IMR-90 (cell line): Measurements from ENCODE around the gene GMCL1. TPM values are rescaled to one million over a fixed set of nuclear protein-coding genes. Genes with fewer than 3 reads are reported as not detected.

Experiments used
- ATAC-seq: fragments of 200-7000 bp; cut with Tn5 transposase; 2 replicates; pipeline ENCODE4 v1.9.1; 2020; ENCODE audit warnings: low read depth, mild to moderate bottlenecking, moderate library complexity
- BruUV-seq: library from RNA; stranded (reverse); fragments of 400-500 nt; replicated peaks from 2 replicates; lab custom pipeline; 2021; lab: Mats Ljungman, UMichigan
- CTCF ChIA-PET: fragments of 300-600 bp; formaldehyde crosslinking; extraction: SDS; loops from one replicate; lab custom pipeline; 2021; ENCODE audit warnings: antibody characterized with exemption; lab: Yijun Ruan, JAX
- POLR2A ChIA-PET: fragments of 300-600 bp; sonication (Branson Sonifier 250); formaldehyde crosslinking; loops from one replicate; lab custom pipeline; 2022; ENCODE audit warnings: antibody characterized with exemption; ENCODE audit not compliant: unreplicated experiment; lab: Charles Lee
- DNase-seq: peaks from one replicate; pipeline ENCODE4 v3.0.0; 2013
- H2AFZ ChIP-seq: replicated peaks from 2 replicates; pipeline ENCODE3; 2013; ENCODE audit warnings: low read length, mild to moderate bottlenecking; ENCODE audit not compliant: poor library complexity
- H2AK5ac ChIP-seq: 2 replicates; pipeline ENCODE4 v1.6.1; 2013; ENCODE audit warnings: low read depth, low read length, inconsistent platforms
- H2AK9ac ChIP-seq: replicated peaks from 2 replicates; pipeline ENCODE3; 2013; ENCODE audit warnings: mild to moderate bottlenecking, low read depth, low read length, moderate library complexity; ENCODE audit not compliant: poor library complexity
- H2BK120ac ChIP-seq: 2 replicates; pipeline ENCODE4 v1.6.1; 2013; ENCODE audit warnings: low read depth, low read length, inconsistent platforms
- H2BK15ac ChIP-seq: 3 replicates; pipeline ENCODE4 v1.6.1; 2013; ENCODE audit warnings: low read depth, low read length, inconsistent platforms
- H2BK20ac ChIP-seq: 2 replicates; pipeline ENCODE4 v1.6.1; 2013; ENCODE audit warnings: low read depth, mild to moderate bottlenecking, inconsistent platforms, low read length, moderate library complexity
- H2BK5ac ChIP-seq: 2 replicates; pipeline ENCODE4 v1.6.1; 2013; ENCODE audit warnings: mild to moderate bottlenecking, low read depth, low read length, inconsistent platforms; ENCODE audit not compliant: poor library complexity, severe bottlenecking
- H3K14ac ChIP-seq: replicated peaks from 2 replicates; pipeline ENCODE4 v1.6.1; 2013; ENCODE audit warnings: low read depth, low read length, inconsistent platforms
- H3K18ac ChIP-seq: 2 replicates; pipeline ENCODE4 v1.6.1; 2013; ENCODE audit warnings: low read depth, low read length, control low read depth
- H3K23ac ChIP-seq: 2 replicates; pipeline ENCODE4 v1.6.1; 2013; ENCODE audit warnings: low read depth, low read length, inconsistent platforms
- H3K27ac ChIP-seq: 2 replicates; pipeline ENCODE4 v1.5.1; 2013; ENCODE audit warnings: mild to moderate bottlenecking, control low read depth, low read length; ENCODE audit not compliant: insufficient read depth
- H3K27me3 ChIP-seq: 2 replicates; pipeline ENCODE4 v1.6.1; 2013; ENCODE audit warnings: low read length; ENCODE audit not compliant: control insufficient read depth, insufficient read depth
- H3K36me3 ChIP-seq: 2 replicates; pipeline ENCODE4 v1.6.1; 2013; ENCODE audit warnings: low read length, mixed read lengths; ENCODE audit not compliant: control insufficient read depth, insufficient read depth
- H3K4ac ChIP-seq: 2 replicates; pipeline ENCODE4 v1.6.1; 2013; ENCODE audit warnings: low read depth, low read length, inconsistent platforms
- H3K4me1 ChIP-seq: 2 replicates; pipeline ENCODE4 v1.6.1; 2013; ENCODE audit warnings: low read length, mixed read lengths; ENCODE audit not compliant: control insufficient read depth, insufficient read depth
- H3K4me2 ChIP-seq: 2 replicates; pipeline ENCODE4 v1.6.1; 2013; ENCODE audit warnings: low read depth, mild to moderate bottlenecking, control low read depth, low read length, moderate library complexity
- H3K4me3 ChIP-seq: 2 replicates; pipeline ENCODE4 v1.5.1; 2013; ENCODE audit warnings: low read depth, mild to moderate bottlenecking, control low read depth, low read length, moderate library complexity; ENCODE audit not compliant: insufficient read depth
- H3K56ac ChIP-seq: 2 replicates; pipeline ENCODE4 v1.6.1; 2013; ENCODE audit warnings: low read length, inconsistent platforms; ENCODE audit not compliant: insufficient read depth; ENCODE audit errors: extremely low read depth
- H3K79me1 ChIP-seq, 2 experiments: 2 replicates each; pipeline ENCODE4 v1.6.1; 2013; ENCODE audit warnings: low read length in 2 of 2, inconsistent platforms in 1 of 2, low read depth in 1 of 2
- H3K9ac ChIP-seq: 2 replicates; pipeline ENCODE4 v1.6.1; 2013; ENCODE audit warnings: low read depth, low read length, control low read depth
- H3K9me1 ChIP-seq: 2 replicates; pipeline ENCODE4 v1.6.1; 2013; ENCODE audit warnings: low read length, inconsistent platforms; ENCODE audit not compliant: insufficient read depth
- H3K9me3 ChIP-seq: 2 replicates; pipeline ENCODE4 v1.6.1; 2013; ENCODE audit warnings: low read length; ENCODE audit not compliant: control insufficient read depth, insufficient read depth
- H4K20me1 ChIP-seq: 2 replicates; pipeline ENCODE4 v1.6.1; 2013; ENCODE audit warnings: low read length, inconsistent platforms; ENCODE audit not compliant: insufficient read depth
- H4K5ac ChIP-seq: 2 replicates; pipeline ENCODE4 v1.6.1; 2013; ENCODE audit warnings: mild to moderate bottlenecking, low read depth, low read length, control low read depth
- H4K8ac ChIP-seq, 2 experiments: 2 replicates each; pipeline ENCODE4 v1.6.1; 2013; ENCODE audit warnings: low read depth in 2 of 2, low read length in 2 of 2, control low read depth in 1 of 2, inconsistent platforms in 1 of 2
- H4K91ac ChIP-seq: 2 replicates; pipeline ENCODE4 v1.6.1; 2013; ENCODE audit warnings: low read depth, low read length, inconsistent platforms; ENCODE audit not compliant: insufficient read depth
- BHLHE40 ChIP-seq: fragments of 150-350 bp; IDR thresholded peaks from 2 replicates; pipeline ENCODE4 v1.6.1; 2016; ENCODE audit warnings: mild to moderate bottlenecking, low read depth, low read length
- CEBPB ChIP-seq: IDR thresholded peaks from 2 replicates; pipeline ENCODE4 v1.6.1; 2012; ENCODE audit warnings: low read depth, low read length, improper control_type of control experiment
- CHD1 ChIP-seq: IDR thresholded peaks from 2 replicates; pipeline ENCODE4 v1.6.1; 2012; ENCODE audit warnings: low read depth, low read length, improper control_type of control experiment
- ELK1 ChIP-seq: fragments of 150-350 bp; IDR thresholded peaks from 2 replicates; pipeline ENCODE4 v1.6.1; 2016; ENCODE audit warnings: low read depth, mild to moderate bottlenecking, low read length, moderate library complexity, borderline replicate concordance
- FOS ChIP-seq: fragments of 150-350 bp; IDR thresholded peaks from 2 replicates; pipeline ENCODE4 v1.6.1; 2016; ENCODE audit warnings: low read depth, low read length
- MAFK ChIP-seq: IDR thresholded peaks from 2 replicates; pipeline ENCODE4 v1.6.1; 2012; ENCODE audit warnings: low read depth, low read length, improper control_type of control experiment
- MAZ ChIP-seq: IDR thresholded peaks from 2 replicates; pipeline ENCODE4 v1.6.1; 2012; ENCODE audit warnings: low read depth, mild to moderate bottlenecking, low read length, improper control_type of control experiment, moderate library complexity, borderline replicate concordance
- MXI1 ChIP-seq: IDR thresholded peaks from 2 replicates; pipeline ENCODE4 v1.6.1; 2012; ENCODE audit warnings: low read depth, mild to moderate bottlenecking, low read length, moderate library complexity, borderline replicate concordance
- NFE2L2 ChIP-seq: fragments of 150-350 bp; IDR thresholded peaks from 2 replicates; pipeline ENCODE4 v1.6.1; 2016; ENCODE audit warnings: low read depth, mild to moderate bottlenecking, low read length
- POLR2A ChIP-seq: IDR thresholded peaks from 2 replicates; pipeline ENCODE4 v1.6.1; 2012; ENCODE audit warnings: mild to moderate bottlenecking, low read depth, low read length
- RAD21 ChIP-seq: IDR thresholded peaks from 2 replicates; pipeline ENCODE4 v1.6.1; 2012; ENCODE audit warnings: low read length, improper control_type of control experiment
- RCOR1 ChIP-seq: IDR thresholded peaks from 2 replicates; pipeline ENCODE4 v1.6.1; 2012; ENCODE audit warnings: mild to moderate bottlenecking, low read length, improper control_type of control experiment; ENCODE audit not compliant: insufficient replicate concordance
- RFX5 ChIP-seq: IDR thresholded peaks from 2 replicates; pipeline ENCODE4 v1.8.0; 2012; ENCODE audit warnings: low read depth, mild to moderate bottlenecking, low read length, moderate library complexity
- SMC3 ChIP-seq: fragments of 150-350 bp; IDR thresholded peaks from 2 replicates; pipeline ENCODE4 v1.6.1; 2016; ENCODE audit warnings: low read depth, mild to moderate bottlenecking, antibody characterized with exemption, low read length, moderate library complexity
- USF2 ChIP-seq: fragments of 150-350 bp; IDR thresholded peaks from 2 replicates; pipeline ENCODE4 v1.6.1; 2017; ENCODE audit warnings: mild to moderate bottlenecking, antibody characterized with exemption, low read length, low read depth
- dilution Hi-C: fragments of 300-500 bp; cut with HindIII; formaldehyde crosslinking; loops from one replicate; pipeline ENCODE4 v1.14.3; 2018; ENCODE audit warnings: low sequenced_read_pairs; ENCODE audit not compliant: unreplicated experiment
- in situ Hi-C: fragments of 300-500 bp; cut with MboI; formaldehyde crosslinking; loops from 3 replicates; pipeline ENCODE4 v1.14.3; 2019; ENCODE audit warnings: low sequenced_read_pairs, inconsistent platforms, mixed read lengths
- intact Hi-C: fragments of 100-400 bp; cut with micrococcal nuclease; formaldehyde crosslinking; loops from 2 replicates; pipeline ENCODE4 v1.10.0; 2022
- polyA plus RNA-seq, 3 experiments: library from polyadenylated mRNA; depleted of rRNA; stranded (reverse); fragments of >200 nt; gene quantifications; 2 replicates each; pipeline ENCODE4 v1.2.3, GENCODE V29; 2012; ENCODE audit warnings: low replicate concordance in 1 of 3
- total RNA-seq: library from RNA; depleted of rRNA; stranded (reverse); fragments of >200 nt; gene quantifications from 2 replicates; pipeline ENCODE4 v1.2.3, GENCODE V29; 2012
- TF ChIP-seq, protein P1 (sequence below): conservative IDR thresholded peaks from 2 replicates; pipeline ENCODE4 v1.5.1; 2012; ENCODE audit warnings: mild to moderate bottlenecking, low read depth, low read length, improper control_type of control experiment

The GMCL1 gene
- total and polyA plus RNA-seq, 2 of the 4 experiments (the other 2 are of a cell fraction), result 2.8 to 3.4 TPM

- Histone ChIP-seq H2BK20ac (no peak overlapping the region), H4K5ac (no peak overlapping the region), H2AFZ (no peak overlapping the region), H3K27me3 (no peaks in the 10 kb centered on the region), H3K9ac (no peak overlapping the region), H4K91ac (no peak overlapping the region), H3K18ac (no peak overlapping the region), H2BK5ac (no peak overlapping the region), H3K4me2 (no peak overlapping the region), H2BK15ac (no peak overlapping the region), H2AK5ac (no peak overlapping the region), H3K14ac (no peak overlapping the region), H3K4me3 (no peak overlapping the region), H3K9me1 (no peaks in the 10 kb centered on the region), H2BK120ac (no peak overlapping the region), H2AK9ac (no peak overlapping the region), H4K20me1 (no peaks in the 10 kb centered on the region), H3K27ac (no peak overlapping the region), H3K56ac (no peak overlapping the region), H4K8ac (no peak overlapping the region), H3K4me1 (no peaks in the 10 kb centered on the region), H3K9me3 (no peaks in the 10 kb centered on the region), H3K79me1 (peaks cover 0 to 8% of the 10 kb centered on the region in 2 experiments; a peak in 3 of 4 replicates), H3K23ac (no peak overlapping the region), H3K36me3 (peaks cover 20% of the 10 kb centered on the region), H3K4ac (no peak overlapping the region)
- TF ChIP-seq, protein P1, sequence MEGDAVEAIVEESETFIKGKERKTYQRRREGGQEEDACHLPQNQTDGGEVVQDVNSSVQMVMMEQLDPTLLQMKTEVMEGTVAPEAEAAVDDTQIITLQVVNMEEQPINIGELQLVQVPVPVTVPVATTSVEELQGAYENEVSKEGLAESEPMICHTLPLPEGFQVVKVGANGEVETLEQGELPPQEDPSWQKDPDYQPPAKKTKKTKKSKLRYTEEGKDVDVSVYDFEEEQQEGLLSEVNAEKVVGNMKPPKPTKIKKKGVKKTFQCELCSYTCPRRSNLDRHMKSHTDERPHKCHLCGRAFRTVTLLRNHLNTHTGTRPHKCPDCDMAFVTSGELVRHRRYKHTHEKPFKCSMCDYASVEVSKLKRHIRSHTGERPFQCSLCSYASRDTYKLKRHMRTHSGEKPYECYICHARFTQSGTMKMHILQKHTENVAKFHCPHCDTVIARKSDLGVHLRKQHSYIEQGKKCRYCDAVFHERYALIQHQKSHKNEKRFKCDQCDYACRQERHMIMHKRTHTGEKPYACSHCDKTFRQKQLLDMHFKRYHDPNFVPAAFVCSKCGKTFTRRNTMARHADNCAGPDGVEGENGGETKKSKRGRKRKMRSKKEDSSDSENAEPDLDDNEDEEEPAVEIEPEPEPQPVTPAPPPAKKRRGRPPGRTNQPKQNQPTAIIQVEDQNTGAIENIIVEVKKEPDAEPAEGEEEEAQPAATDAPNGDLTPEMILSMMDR, result no peak
- TF ChIP-seq RAD21, result no peak
- no peak for TF ChIP-seq NFE2L2
- TF ChIP-seq SMC3, result no peak
- no peak for TF ChIP-seq RCOR1
- TF ChIP-seq ELK1, result no peak
- TF ChIP-seq RFX5, result no peak
- no peak for TF ChIP-seq USF2
- TF ChIP-seq CHD1, result no peak
- no peak for TF ChIP-seq MAZ
- no peak for TF ChIP-seq POLR2A
- TF ChIP-seq MAFK, result no peak
- no peak for TF ChIP-seq BHLHE40
- no peak for TF ChIP-seq CEBPB
- no peak for TF ChIP-seq FOS
- no peak for TF ChIP-seq MXI1
- dilution Hi-C loops, result no loop called here
- ChIA-PET CTCF (interaction anchor here (1.5 kb wide), 1 partner anchor 164 kb away, joined by 3 read pairs; no protein-coding TSS in a partner anchor), POLR2A (no interaction called here)
- intact Hi-C loops, result no loop called here
- in situ Hi-C loops, result loop anchor here (25.0 kb wide), 1 partner anchor 330 kb away; the partner anchor contains the start of gene TIA1
- no TSS peak for BruUV-seq
- ATAC-seq (no peak), DNase-seq (no peak)
Observed at GRCh38 chr2:69907216-69907615, 77.8 kb downstream of the GMCL1 start.
